ENCODE results near the gene CWC27.

Gene CWC27

DNA sequence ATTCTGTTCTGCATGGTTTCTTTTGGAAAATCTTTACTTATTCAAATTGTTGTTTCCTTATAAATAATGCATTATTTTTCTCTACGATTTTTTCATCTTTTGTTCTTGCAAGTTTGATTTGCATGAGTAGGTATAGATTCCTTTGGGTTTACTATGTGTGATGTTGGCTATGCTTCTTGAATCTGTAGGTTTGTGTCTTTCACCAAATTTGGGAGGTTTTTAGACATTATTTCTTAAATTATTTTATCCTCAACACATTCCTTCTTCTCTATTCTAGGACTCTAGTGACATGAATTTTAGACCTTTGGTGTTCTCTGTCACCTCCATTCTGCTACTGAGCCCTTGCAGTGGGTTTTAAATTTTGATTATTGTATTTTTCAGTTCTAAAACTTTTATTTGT, 219.0 kb downstream of the CWC27 start:
- TF ChIP-seq, protein P1, sequence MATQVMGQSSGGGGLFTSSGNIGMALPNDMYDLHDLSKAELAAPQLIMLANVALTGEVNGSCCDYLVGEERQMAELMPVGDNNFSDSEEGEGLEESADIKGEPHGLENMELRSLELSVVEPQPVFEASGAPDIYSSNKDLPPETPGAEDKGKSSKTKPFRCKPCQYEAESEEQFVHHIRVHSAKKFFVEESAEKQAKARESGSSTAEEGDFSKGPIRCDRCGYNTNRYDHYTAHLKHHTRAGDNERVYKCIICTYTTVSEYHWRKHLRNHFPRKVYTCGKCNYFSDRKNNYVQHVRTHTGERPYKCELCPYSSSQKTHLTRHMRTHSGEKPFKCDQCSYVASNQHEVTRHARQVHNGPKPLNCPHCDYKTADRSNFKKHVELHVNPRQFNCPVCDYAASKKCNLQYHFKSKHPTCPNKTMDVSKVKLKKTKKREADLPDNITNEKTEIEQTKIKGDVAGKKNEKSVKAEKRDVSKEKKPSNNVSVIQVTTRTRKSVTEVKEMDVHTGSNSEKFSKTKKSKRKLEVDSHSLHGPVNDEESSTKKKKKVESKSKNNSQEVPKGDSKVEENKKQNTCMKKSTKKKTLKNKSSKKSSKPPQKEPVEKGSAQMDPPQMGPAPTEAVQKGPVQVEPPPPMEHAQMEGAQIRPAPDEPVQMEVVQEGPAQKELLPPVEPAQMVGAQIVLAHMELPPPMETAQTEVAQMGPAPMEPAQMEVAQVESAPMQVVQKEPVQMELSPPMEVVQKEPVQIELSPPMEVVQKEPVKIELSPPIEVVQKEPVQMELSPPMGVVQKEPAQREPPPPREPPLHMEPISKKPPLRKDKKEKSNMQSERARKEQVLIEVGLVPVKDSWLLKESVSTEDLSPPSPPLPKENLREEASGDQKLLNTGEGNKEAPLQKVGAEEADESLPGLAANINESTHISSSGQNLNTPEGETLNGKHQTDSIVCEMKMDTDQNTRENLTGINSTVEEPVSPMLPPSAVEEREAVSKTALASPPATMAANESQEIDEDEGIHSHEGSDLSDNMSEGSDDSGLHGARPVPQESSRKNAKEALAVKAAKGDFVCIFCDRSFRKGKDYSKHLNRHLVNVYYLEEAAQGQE (IDR thresholded peaks at IDR 0.05; ENCODE audit: insufficient replicate concordance, low read depth) = no peak
- no peak for TF ChIP-seq POLR2AphosphoS5 (IDR thresholded peaks at IDR 0.05; ENCODE audit: low read depth)
- no peak for TF ChIP-seq GABPA (IDR thresholded peaks at IDR 0.05; ENCODE audit: low read depth)
- TF ChIP-seq, protein P2, sequence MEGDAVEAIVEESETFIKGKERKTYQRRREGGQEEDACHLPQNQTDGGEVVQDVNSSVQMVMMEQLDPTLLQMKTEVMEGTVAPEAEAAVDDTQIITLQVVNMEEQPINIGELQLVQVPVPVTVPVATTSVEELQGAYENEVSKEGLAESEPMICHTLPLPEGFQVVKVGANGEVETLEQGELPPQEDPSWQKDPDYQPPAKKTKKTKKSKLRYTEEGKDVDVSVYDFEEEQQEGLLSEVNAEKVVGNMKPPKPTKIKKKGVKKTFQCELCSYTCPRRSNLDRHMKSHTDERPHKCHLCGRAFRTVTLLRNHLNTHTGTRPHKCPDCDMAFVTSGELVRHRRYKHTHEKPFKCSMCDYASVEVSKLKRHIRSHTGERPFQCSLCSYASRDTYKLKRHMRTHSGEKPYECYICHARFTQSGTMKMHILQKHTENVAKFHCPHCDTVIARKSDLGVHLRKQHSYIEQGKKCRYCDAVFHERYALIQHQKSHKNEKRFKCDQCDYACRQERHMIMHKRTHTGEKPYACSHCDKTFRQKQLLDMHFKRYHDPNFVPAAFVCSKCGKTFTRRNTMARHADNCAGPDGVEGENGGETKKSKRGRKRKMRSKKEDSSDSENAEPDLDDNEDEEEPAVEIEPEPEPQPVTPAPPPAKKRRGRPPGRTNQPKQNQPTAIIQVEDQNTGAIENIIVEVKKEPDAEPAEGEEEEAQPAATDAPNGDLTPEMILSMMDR (IDR thresholded peaks at IDR 0.05; ENCODE audit: insufficient read depth, low read length) = no peak
- no peak for TF ChIP-seq SPI1 (IDR thresholded peaks at IDR 0.05; ENCODE audit: borderline replicate concordance, low read depth)
- H3K27me3 ChIP-seq (ENCODE audit: insufficient read depth, poor library complexity, severe bottlenecking) = no peaks in the 10 kb centered on the region
- no peak for DNase-seq (ENCODE audit: low read depth in 1 of 2, low spot score in 1 of 2)
- H3K4me3 ChIP-seq (replicated peaks; ENCODE audit: insufficient read depth, low read length) = no peak overlapping the region
- no peak overlapping the region for H3K27ac ChIP-seq (replicated peaks)

DNA sequence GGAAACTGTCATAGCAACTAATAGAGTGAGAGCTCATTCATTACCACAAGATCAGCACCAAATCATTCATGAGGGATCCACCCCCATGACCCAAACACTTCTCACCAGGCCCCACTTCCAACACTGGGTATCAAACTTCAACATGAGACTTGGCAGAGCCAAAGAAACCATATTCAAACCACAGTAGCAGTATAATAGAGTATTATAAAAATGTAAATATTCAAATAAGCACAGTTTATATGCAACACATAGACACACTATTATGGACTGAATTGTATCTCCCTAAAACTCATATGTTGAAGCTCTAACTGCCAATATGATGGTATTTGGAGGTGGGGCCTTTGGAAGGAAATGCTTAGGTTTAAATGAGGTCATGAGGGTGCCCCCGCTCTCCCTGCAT, 240.5 kb downstream of the CWC27 start:
- no peak for DNase-seq (ENCODE audit: low read depth in 1 of 2, low spot score in 1 of 2)
- no peak for TF ChIP-seq GABPA (IDR thresholded peaks at IDR 0.05; ENCODE audit: low read depth)
- TF ChIP-seq, protein P1 (IDR thresholded peaks at IDR 0.05; ENCODE audit: insufficient replicate concordance, low read depth) = no peak
- no peak for TF ChIP-seq POLR2AphosphoS5 (IDR thresholded peaks at IDR 0.05; ENCODE audit: low read depth)
- TF ChIP-seq, protein P2 (IDR thresholded peaks at IDR 0.05; ENCODE audit: insufficient read depth, low read length) = no peak
- no peak for TF ChIP-seq SPI1 (IDR thresholded peaks at IDR 0.05; ENCODE audit: borderline replicate concordance, low read depth)
- Histone ChIP-seq H3K27ac (replicated peaks) (no peak overlapping the region), H3K4me3 (replicated peaks; ENCODE audit: insufficient read depth, low read length) (no peak overlapping the region), H3K27me3 (ENCODE audit: insufficient read depth, poor library complexity, severe bottlenecking) (no peaks in the 10 kb centered on the region)

DNA sequence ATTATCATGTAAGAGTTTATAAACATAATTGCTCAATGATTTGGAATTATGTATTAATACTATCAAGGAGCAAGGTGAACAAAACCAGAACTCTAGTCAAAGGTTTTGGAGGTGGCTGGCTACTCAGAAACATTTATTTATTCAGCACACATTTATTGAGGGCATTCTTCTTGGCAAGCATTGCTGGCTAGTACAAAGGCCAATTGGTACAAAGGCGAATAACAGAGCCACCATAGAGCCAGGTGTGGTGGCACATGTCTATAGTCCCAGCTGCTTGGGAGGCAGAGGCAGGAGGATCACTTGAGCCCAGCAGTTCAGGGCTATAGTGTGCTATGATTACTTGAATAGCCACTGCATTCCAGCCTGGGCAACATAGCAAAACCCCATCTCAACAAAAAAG, 242.1 kb downstream of the CWC27 start:
- no peak overlapping the region for H3K27ac ChIP-seq (replicated peaks)
- no peak for DNase-seq (ENCODE audit: low read depth in 1 of 2, low spot score in 1 of 2)
- H3K27me3 ChIP-seq (ENCODE audit: insufficient read depth, poor library complexity, severe bottlenecking) = no peaks in the 10 kb centered on the region
- TF ChIP-seq, protein P1 (IDR thresholded peaks at IDR 0.05; ENCODE audit: insufficient replicate concordance, low read depth) = no peak
- TF ChIP-seq, protein P2 (IDR thresholded peaks at IDR 0.05; ENCODE audit: insufficient read depth, low read length) = no peak
- TF ChIP-seq POLR2AphosphoS5 (IDR thresholded peaks at IDR 0.05; ENCODE audit: low read depth) = no peak
- TF ChIP-seq SPI1 (IDR thresholded peaks at IDR 0.05; ENCODE audit: borderline replicate concordance, low read depth) = no peak
- TF ChIP-seq GABPA (IDR thresholded peaks at IDR 0.05; ENCODE audit: low read depth) = no peak
- H3K4me3 ChIP-seq (replicated peaks; ENCODE audit: insufficient read depth, low read length) = no peak overlapping the region
